ENCODE measurements around the gene MCF2.
"Not testable (repeated sequence)": the region's sequence is repeated elsewhere in the genome, so short reads cannot be mapped to it uniquely, and the experiment has no call there.

Gene MCF2

DNA sequence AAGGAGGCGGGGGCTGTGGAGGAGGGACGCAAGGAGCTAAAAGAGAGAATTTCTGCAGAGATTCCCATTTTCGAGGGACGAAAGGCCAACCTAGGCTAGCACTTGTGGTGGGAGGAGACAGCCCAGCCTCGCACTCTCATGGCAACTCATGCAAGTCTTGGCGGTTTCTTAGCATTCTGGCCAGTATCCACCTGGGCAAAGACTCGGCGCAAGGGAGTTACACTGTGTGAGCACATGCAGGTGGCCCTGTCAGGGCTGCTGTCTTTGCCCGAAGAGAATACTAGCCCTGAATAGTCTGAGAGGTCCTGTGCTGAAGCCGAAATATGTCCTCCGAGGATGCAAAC is 15.5 kb downstream of the MCF2 start:
- no peak for DNase-seq (ENCODE audit: low read depth)
- no peak overlapping the region for H3K4me3 ChIP-seq (ENCODE audit: low read depth, low read length)
- TF ChIP-seq, protein P1, sequence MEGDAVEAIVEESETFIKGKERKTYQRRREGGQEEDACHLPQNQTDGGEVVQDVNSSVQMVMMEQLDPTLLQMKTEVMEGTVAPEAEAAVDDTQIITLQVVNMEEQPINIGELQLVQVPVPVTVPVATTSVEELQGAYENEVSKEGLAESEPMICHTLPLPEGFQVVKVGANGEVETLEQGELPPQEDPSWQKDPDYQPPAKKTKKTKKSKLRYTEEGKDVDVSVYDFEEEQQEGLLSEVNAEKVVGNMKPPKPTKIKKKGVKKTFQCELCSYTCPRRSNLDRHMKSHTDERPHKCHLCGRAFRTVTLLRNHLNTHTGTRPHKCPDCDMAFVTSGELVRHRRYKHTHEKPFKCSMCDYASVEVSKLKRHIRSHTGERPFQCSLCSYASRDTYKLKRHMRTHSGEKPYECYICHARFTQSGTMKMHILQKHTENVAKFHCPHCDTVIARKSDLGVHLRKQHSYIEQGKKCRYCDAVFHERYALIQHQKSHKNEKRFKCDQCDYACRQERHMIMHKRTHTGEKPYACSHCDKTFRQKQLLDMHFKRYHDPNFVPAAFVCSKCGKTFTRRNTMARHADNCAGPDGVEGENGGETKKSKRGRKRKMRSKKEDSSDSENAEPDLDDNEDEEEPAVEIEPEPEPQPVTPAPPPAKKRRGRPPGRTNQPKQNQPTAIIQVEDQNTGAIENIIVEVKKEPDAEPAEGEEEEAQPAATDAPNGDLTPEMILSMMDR (IDR thresholded peaks at IDR 0.05; ENCODE audit: low read depth, low read length, missing control alignments) = no peak

DNA sequence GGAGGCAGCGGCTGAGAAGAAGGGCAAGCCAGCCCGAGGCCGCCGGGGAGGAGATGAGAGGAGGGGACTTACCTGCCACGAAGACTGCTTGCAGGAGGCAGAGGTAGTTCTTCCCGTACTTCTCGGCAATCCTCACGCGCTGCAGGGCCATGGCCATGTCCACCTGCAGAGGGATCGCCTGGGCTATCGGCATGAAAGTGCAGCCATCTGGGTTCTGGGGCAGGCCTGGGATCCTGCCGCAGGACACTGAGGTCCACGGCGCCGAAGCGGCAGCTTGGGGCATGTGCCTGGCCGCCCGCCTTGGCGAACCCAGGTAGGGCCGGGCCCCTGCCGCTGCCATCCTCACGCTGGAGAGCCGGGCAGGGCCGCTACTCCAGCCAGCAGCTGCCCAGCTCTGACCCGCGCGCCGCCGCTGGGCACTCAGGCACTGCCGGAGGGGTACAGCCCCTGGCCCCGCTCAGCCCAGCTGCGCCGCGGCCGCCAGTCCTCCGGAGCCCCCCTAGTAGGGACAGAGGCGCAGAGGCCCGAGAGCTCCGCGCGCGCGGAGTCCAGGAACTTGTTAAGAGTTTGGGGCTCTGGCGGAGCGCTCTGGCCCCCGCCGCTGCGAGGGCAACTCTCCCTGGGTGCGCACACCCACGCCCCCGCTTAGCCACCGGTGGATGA is 16.0 kb downstream of the MCF2 start:
- DNase-seq (ENCODE audit: low read depth) = no peak
- TF ChIP-seq, protein P1 (IDR thresholded peaks at IDR 0.05; ENCODE audit: low read depth, low read length, missing control alignments) = no peak
- H3K4me3 ChIP-seq (ENCODE audit: low read depth, low read length) = no peak overlapping the region

DNA sequence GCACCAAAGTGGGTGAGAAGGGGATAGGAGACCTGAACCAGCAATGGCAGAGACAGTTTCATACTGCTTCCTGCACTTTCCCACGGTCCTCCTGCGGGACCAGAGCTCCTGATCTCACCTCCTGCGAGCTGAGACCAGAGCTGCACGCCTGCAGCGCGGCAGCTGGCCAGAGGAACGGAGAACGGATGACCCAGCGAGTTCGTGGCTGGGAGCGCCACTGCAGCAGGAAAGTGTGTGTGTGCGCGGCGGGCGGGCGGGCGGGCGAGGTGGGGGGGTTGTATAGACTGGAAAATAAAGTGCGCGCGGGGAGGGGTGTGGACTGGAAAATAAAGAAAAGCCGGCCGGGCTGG is 16.5 kb downstream of the MCF2 start:
- no peak overlapping the region for H3K4me3 ChIP-seq (ENCODE audit: low read depth, low read length)
- no peak for DNase-seq (ENCODE audit: low read depth)
- TF ChIP-seq, protein P1 (IDR thresholded peaks at IDR 0.05; ENCODE audit: low read depth, low read length, missing control alignments) = no peak

DNA sequence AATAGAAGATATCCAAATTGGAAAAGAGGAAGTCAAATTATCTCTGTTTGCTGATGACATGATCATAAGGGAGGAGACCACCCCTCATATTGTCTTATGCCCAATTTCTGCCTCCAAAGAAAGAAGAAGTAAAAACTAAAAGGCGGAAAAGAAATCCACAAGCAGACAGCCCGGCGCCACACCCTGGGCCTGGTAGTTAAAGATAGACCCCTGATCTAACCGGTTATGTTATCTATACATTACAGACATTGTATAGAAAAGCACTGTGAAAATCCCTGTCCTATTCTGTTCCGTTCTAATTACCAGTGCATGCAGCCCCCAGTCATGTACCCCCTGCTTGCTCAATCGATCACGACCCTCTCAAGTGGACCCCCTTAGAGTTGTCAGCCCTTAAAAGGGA is 22.8 kb downstream of the MCF2 start:
- not testable (repeated sequence) for DNase-seq (ENCODE audit: low read depth); H3K4me3 ChIP-seq (ENCODE audit: low read depth, low read length)

DNA sequence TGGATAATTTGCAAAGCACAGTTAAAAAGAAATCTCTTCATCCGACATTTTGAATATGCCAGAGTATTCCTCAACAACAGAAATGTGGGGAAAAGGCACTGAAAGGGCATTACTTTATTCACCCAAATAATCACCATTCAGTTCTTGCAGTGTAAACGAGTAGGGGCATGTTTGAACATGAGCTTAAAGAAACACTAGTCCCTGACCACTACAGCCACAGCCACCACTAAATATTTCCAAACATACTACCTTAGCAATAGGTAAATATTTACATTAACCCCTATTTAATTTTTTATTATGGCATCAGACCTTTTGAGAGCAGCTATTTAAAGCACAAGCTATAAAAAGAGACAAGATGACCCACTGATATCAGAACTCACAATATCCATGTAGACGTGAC is 27.6 kb downstream of the MCF2 start:
- TF ChIP-seq, protein P1 (IDR thresholded peaks at IDR 0.05; ENCODE audit: low read depth, low read length, missing control alignments) = no peak
- no peak for DNase-seq (ENCODE audit: low read depth)
- no peak overlapping the region for H3K4me3 ChIP-seq (ENCODE audit: low read depth, low read length)

DNA sequence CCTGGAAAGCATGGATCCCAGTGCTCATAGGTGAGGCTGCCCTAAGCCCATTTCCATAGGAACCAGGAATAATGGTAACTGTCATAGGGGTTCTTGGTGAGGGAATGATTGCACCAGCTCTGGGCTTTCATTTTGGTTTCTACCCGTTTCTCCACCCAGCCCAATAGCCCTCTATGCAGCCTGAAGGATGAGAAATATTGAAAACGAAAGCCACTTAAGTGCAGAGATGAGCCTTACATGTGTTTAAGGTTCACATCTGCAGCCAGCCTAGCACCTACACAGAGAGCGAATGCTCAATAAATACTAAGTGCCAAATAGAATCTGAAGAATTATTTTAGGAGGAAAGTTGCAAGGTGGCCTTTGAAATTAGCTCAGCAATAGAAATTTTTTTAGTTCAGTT is 60.4 kb downstream of the MCF2 start:
- DNase-seq (ENCODE audit: low read depth) = no peak
- H3K4me3 ChIP-seq (ENCODE audit: low read depth, low read length) = no peak overlapping the region
- TF ChIP-seq, protein P1 (IDR thresholded peaks at IDR 0.05; ENCODE audit: low read depth, low read length, missing control alignments) = no peak

DNA sequence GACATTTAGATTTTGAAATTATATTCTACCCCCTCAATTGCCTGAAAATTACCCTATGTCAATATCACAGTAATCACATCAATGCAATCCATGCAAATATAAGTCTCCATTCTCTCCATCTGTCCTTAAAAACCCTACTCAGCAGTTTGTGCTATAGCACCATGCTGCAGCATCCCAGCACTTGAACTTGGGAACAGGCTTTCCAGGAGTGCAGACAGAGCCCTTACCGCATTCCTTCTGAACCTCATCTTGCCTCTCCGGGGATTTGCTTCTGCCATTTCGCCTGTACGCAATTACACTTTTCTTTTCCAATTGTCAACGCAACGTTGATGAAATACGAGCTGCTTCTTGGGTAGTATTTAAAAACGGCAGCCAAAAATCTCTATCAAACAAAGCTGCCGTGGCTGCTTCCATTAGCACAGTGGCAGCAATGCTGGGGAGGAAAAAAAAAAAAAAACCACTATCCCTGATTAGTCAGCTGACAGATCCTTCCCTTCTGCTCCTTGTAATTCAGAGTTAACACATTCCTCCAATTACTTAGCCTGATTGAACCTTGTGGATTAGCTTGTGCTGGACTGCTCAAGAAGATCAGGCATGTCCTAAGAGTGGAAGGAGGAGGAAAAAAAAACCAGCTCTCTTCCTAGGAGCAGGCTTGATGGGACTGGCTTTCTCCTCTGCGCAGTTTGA is 65.6 kb downstream of the MCF2 start:
- DNase-seq (ENCODE audit: low read depth) = no peak
- TF ChIP-seq, protein P1 (IDR thresholded peaks at IDR 0.05; ENCODE audit: low read depth, low read length, missing control alignments) = no peak
- no peak overlapping the region for H3K4me3 ChIP-seq (ENCODE audit: low read depth, low read length)

Data from GM12864 (cell line).